RWPE2 (cell line): ENCODE results near the gene DENND4A.

Experiments
- ATAC-seq: fragments of 200-7000 bp; cut with Tn5 transposase; 3 replicates; pipeline ENCODE4 v1.9.1; 2021; ENCODE audit warnings: low read depth
- DNase-seq: peaks from one replicate; pipeline ENCODE4 v3.0.0-alpha.2; 2020; ENCODE audit warnings: low spot score
- H3K27ac ChIP-seq: fragments of 450-650 bp; 2 replicates; pipeline ENCODE4 v1.5.1; 2017; ENCODE audit warnings: mild to moderate bottlenecking; ENCODE audit not compliant: poor library complexity, severe bottlenecking
- H3K27me3 ChIP-seq: fragments of 250-450 bp; sonication (Bioruptor Pico); 2 replicates; pipeline ENCODE4 v1.5.1; 2021; ENCODE audit warnings: mild to moderate bottlenecking, moderate library complexity; ENCODE audit not compliant: insufficient read depth, poor library complexity, severe bottlenecking
- H3K36me3 ChIP-seq: fragments of 250-450 bp; sonication (Bioruptor Pico); 2 replicates; pipeline ENCODE4 v1.5.1; 2020; ENCODE audit warnings: low read depth, mild to moderate bottlenecking, moderate library complexity
- H3K4me1 ChIP-seq: fragments of 250-450 bp; sonication (Bioruptor Pico); 2 replicates; pipeline ENCODE4 v1.5.1; 2021; ENCODE audit warnings: mild to moderate bottlenecking, moderate library complexity; ENCODE audit not compliant: insufficient read depth, poor library complexity, severe bottlenecking
- H3K4me3 ChIP-seq: fragments of 250-450 bp; sonication (Bioruptor Pico); 2 replicates; pipeline ENCODE4 v1.5.1; 2021; ENCODE audit warnings: mild to moderate bottlenecking, moderate library complexity; ENCODE audit not compliant: severe bottlenecking
- H3K9me3 ChIP-seq: fragments of 250-450 bp; sonication (Bioruptor Pico); 2 replicates; pipeline ENCODE4 v1.5.1; 2021; ENCODE audit warnings: mild to moderate bottlenecking, moderate library complexity; ENCODE audit not compliant: severe bottlenecking
- TF ChIP-seq, protein P1 (sequence below): fragments of 450-650 bp; IDR thresholded peaks from one replicate; pipeline ENCODE4 v1.5.1; 2017; ENCODE audit warnings: mild to moderate bottlenecking, moderate library complexity; ENCODE audit not compliant: poor library complexity, severe bottlenecking

Gene DENND4A

DNA sequence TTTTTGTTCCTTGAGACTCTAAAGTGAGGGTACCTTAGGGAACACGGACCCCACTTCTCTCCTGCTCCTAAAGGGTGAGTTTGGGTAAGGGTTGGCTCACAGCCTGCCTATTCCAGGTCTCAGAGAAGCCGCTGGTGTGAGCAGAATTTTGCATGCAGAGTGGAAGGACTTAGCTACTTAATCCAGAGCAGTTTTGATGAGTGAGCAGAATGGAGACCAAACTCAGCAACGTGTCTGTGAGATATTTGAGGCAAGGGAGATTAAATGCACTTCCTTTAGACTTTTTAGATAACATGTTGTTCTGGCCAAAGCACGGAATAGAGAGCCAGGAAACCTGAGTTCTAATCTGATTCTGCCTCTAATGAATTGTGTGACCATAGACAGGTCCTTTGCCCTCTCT, 165.2 kb downstream of the DENND4A start:
- TF ChIP-seq, protein P1, sequence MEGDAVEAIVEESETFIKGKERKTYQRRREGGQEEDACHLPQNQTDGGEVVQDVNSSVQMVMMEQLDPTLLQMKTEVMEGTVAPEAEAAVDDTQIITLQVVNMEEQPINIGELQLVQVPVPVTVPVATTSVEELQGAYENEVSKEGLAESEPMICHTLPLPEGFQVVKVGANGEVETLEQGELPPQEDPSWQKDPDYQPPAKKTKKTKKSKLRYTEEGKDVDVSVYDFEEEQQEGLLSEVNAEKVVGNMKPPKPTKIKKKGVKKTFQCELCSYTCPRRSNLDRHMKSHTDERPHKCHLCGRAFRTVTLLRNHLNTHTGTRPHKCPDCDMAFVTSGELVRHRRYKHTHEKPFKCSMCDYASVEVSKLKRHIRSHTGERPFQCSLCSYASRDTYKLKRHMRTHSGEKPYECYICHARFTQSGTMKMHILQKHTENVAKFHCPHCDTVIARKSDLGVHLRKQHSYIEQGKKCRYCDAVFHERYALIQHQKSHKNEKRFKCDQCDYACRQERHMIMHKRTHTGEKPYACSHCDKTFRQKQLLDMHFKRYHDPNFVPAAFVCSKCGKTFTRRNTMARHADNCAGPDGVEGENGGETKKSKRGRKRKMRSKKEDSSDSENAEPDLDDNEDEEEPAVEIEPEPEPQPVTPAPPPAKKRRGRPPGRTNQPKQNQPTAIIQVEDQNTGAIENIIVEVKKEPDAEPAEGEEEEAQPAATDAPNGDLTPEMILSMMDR, result no peak
- Histone ChIP-seq H3K4me1 (no peaks in the 10 kb centered on the region), H3K36me3 (no peaks in the 10 kb centered on the region), H3K9me3 (no peaks in the 10 kb centered on the region), H3K27ac (no peak overlapping the region), H3K4me3 (no peak overlapping the region), H3K27me3 (no peaks in the 10 kb centered on the region)
- DNase-seq (no peak), ATAC-seq (no peak)

DNA sequence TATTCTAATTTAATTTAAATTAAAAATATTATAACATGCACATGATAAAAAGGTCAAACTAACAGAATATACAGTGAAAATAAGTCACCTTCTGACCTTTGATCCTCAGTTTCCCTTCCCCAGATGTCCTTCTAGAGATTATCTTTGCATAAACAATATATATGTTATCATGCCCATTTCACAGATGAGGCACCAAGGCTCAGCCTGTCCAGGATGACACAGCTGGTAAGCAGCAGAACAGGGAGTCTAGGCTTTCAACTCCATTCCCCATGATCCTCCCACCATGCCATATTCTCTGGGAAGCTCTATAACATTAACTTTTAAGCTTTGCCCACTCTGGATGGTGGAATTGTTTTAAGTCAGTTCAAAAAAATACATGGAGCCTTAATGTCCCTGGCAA, 169.0 kb downstream of the DENND4A start:
- no peaks in the 10 kb centered on the region for H3K4me1 ChIP-seq
- no peaks in the 10 kb centered on the region for H3K9me3 ChIP-seq
- no peaks in the 10 kb centered on the region for H3K27me3 ChIP-seq
- no peaks in the 10 kb centered on the region for H3K36me3 ChIP-seq
- TF ChIP-seq, protein P1, result no peak
- no peak overlapping the region for H3K4me3 ChIP-seq
- ATAC-seq (no peak), DNase-seq (no peak)
- no peak overlapping the region for H3K27ac ChIP-seq

DNA sequence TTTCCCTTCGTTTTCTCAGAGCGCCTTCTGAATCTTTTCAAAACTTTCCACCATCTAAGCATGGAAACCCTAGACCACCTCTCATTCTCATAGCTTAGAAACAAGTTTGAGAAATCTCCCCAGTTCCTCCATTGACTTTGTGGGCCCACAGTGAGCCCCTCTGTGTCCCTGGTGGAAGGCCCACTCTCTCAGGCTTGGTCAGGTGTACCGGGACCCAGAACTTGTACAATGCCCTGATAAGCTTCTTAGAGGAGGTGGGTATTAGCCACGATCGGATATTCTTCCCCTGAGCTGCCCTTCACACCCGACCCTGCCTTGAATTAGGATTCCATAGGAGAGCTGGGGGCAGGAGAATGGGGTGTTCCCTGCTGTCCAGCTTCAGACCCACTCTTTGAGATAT, 170.5 kb downstream of the DENND4A start, which contains the start of gene SLC24A1:
Gene SLC24A1, plus strand, starts transcription at position 301 of the 400 bp plus-strand sequence. CDS start 2,143 bp downstream, outside the sequence.
- TF ChIP-seq, protein P1, result no peak
- H3K27ac ChIP-seq, result no peak within 1 kb of the TSS

DNA sequence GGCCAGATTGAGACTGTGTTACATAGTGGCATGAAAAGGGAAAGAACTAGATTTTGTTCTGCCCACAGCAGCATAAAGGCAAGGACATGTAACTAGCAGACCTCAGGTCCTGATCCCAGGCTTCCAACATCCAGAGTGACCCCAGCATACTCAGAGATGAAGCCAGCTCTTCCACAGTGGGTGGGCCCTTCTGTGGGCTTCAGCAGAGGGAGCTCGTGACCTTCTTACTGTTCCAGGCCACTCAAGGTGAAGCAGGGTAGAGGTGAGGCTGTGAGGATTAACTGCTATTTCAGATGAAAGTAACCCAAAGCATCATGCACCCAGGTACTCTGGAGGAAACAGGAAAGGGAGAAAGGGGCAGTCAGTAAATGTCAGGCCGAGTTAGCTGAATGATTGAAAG, 171.3 kb downstream of the DENND4A start:
- Histone ChIP-seq H3K4me3 (no peak overlapping the region), H3K36me3 (no peaks in the 10 kb centered on the region), H3K27ac (no peak overlapping the region), H3K4me1 (no peaks in the 10 kb centered on the region), H3K27me3 (no peaks in the 10 kb centered on the region), H3K9me3 (no peaks in the 10 kb centered on the region)
- TF ChIP-seq, protein P1, result no peak
- DNase-seq, result no peak
- no peak; the same call in 1 of the 3 replicates for ATAC-seq

More for the DNA sequence above, 170.5 kb downstream of the DENND4A start, which contains the start of gene SLC24A1:
- Histone ChIP-seq H3K4me1 (no peaks in the 10 kb centered on the region), H3K36me3 (no peaks in the 10 kb centered on the region), H3K27me3 (no peaks in the 10 kb centered on the region), H3K9me3 (no peaks in the 10 kb centered on the region), H3K4me3 (no peak within 1 kb of the TSS)
- DNase-seq (no peak), ATAC-seq (no peak)

DNA sequence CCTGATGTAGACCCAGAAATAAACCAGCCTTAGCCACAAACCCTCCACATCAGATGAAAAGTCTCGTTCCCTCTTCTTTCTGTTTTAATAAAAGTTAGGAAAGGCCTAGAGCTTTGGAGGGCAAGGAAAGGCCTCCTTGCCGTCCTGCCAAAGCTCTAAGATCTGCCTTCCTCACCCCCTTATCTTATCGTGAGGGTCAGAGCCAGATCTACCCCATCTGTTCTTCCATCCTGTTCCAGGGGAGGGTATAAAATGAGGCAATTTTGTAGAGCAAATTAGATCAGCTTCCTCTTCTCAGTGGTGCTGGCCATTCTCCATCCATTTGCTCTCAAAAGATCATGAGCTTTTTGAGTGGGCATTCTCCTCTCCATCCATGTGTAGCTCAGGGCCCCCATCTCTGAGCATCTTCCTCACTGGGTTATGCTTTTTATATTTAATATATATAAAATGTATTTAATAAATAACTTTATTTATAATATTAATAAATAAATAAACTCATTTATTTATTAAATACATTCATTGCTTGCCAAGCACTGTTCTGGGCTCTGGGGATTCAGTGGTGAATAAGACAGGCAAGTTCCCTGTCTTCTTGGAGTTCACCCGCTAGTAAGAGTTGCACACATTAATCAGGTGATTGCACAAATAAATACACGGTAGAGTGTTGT, 172.3 kb downstream of the DENND4A start:
- Histone ChIP-seq H3K4me3 (no peak overlapping the region), H3K27ac (no peak overlapping the region), H3K27me3 (no peaks in the 10 kb centered on the region), H3K4me1 (no peaks in the 10 kb centered on the region), H3K9me3 (no peaks in the 10 kb centered on the region), H3K36me3 (no peaks in the 10 kb centered on the region)
- no peak for DNase-seq
- no peak for ATAC-seq
- TF ChIP-seq, protein P1, result no peak
